Measurements from ENCODE around the gene TXNDC15.
A peak's percentile ranks its signal among the peaks of the same experiment; 100 is the strongest.
"Not testable (repeated sequence)": the region's sequence is repeated elsewhere in the genome, so short reads cannot be mapped to it uniquely, and the experiment has no call there.

The TXNDC15 gene

GRCh38 chr5:134878403-134878802 is 4.2 kb downstream of the TXNDC15 start:
- no peak for DNase-seq

DNA sequence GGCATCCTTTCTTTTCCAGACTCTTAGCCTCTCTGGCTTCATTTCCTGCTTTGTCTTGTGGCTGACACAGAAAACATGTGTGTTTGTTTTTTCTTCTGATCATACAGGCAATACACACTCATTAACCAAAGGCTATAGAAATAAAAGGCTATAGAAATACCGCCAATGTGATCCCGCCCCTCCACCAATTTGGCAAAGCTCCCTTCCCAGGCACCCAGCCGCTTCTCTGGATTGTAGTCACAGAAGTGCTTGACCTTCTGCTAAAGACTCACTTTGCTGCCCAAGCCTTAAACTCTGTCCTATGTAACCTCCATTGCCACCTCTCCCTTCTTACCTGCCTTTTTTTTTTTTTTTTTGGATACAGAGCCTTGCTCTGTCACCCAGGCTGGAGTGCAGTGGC is 5.3 kb downstream of the TXNDC15 start:
- no peak for DNase-seq

- DNase-seq: not testable (repeated sequence)
Observed at GRCh38 chr5:134880937-134881336, 6.8 kb downstream of the TXNDC15 start.

- DNase-seq: not testable (repeated sequence)
Observed at GRCh38 chr5:134881711-134882110, 7.5 kb downstream of the TXNDC15 start.

- no peak for DNase-seq
Observed at GRCh38 chr5:134887593-134888159, 13.5 kb downstream of the TXNDC15 start.

GRCh38 chr5:134889335-134889734 is 15.2 kb downstream of the TXNDC15 start:
- no peak for DNase-seq

DNA sequence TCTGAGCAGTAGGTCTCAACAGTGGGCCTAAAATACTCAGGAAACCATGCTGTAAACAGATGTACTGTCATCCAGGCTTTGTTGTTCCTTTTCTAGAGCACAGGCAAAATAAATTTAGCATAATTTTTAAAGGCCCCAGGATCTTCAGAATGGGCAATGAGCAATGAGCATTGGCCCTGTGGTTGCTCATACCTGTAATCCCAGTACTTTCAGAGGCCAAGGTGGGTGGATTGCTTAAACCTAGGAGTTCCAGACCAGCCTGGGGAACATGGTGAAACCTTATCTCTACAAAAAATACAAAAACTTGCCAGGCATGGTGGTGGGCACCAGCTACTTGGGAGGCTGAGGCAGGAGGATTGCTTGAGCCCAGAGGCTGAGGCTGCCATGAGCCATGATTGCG is 17.3 kb downstream of the TXNDC15 start:
- no peak for DNase-seq

- no peak for DNase-seq
Observed at GRCh38 chr5:134892282-134892681, 18.1 kb downstream of the TXNDC15 start.

DNA sequence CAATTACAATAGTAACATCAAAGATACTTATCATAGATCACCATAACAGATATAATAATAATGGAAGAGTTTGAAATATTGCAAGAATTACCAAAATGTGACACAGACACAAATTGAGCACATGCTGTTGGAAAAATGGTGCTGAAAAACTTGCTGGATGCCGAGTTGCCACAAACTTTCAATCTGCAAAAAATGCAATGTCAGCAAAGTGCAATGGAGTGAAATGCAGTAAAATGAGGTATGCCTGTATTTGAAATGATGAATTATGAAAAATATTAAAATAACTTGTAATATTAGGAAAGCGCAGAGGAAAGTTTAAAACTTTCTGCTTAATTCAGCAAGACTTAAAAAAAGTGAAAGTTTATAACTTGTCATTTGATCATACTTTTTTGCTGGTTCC is 18.8 kb downstream of the TXNDC15 start:
- no peak for DNase-seq

DNA sequence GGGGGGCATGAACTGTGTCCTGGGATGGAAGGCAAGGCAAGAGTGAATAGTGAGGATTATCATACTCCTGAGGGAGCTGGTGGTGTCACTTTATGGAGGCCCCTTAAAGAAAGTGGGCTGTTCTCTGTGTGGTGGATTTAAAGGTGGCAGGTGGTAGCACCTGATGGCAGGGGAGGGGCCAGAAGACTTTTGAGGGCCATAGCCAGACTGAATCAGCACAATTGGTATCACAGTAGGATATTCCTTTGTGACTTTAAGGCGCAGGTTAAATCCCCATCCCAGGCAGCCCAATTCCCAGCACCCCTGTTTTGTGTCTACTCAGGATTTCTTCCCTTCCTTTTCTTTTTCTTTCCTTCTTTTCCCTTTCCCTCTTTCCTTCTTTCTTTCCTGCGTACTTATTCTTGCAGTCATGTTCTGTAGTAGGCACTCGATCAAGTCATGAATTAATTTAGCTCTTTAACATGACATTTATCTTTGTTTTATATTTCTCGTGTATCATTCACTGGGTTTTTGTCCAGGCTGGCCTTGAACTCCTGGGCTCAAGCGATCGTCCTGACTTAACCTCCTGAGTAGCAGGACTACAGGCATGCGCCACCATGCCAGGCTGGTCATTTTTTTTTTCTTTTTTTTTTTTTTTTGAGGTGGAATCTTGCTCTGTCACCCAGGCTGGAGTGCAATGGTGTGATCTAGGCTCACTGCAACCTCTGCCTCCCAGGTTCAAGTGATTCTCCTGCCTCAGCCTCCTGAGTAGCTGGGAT is 19.8 kb downstream of the TXNDC15 start:
- DNase-seq: no peak

- DNase-seq: no peak
Observed at GRCh38 chr5:134902071-134902801, 28.1 kb downstream of the TXNDC15 start.

GRCh38 chr5:134904610-134905245 is 30.6 kb downstream of the TXNDC15 start, which contains the start of gene PCBD2:
TSS of gene PCBD2 (plus strand) at chr5:134905131. CDS start at chr5:134905140, 9 bp downstream.
- peak; percentile 92 for DNase-seq

- DNase-seq: peak; percentile 70
Observed at GRCh38 chr5:134905246-134905996, 31.2 kb downstream of the TXNDC15 start.

DNA sequence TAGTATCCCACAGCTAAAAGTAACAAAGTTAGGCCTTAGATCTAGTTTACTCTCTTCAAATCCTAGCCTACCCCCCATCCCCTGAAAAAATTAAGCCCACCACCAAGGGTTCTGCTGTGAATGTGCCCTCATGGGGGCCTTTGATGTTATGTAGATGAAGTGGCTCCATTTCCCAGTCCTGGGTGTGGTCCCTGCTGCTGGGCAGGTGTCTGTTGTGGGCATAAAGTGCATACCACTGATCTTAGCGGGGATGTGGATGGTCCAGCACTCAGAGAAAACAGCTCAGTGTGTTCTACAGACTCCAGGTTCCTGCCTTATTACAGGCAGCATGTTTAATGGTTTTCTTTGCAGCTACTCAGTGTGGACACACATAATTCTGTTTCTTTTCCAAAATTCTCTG is 32.6 kb downstream of the TXNDC15 start:
- DNase-seq: no peak

- not testable (repeated sequence) for DNase-seq
Observed at GRCh38 chr5:134910752-134911151, 36.6 kb downstream of the TXNDC15 start.

- DNase-seq: no peak
Observed at GRCh38 chr5:134911285-134912206, 37.4 kb downstream of the TXNDC15 start.

DNA sequence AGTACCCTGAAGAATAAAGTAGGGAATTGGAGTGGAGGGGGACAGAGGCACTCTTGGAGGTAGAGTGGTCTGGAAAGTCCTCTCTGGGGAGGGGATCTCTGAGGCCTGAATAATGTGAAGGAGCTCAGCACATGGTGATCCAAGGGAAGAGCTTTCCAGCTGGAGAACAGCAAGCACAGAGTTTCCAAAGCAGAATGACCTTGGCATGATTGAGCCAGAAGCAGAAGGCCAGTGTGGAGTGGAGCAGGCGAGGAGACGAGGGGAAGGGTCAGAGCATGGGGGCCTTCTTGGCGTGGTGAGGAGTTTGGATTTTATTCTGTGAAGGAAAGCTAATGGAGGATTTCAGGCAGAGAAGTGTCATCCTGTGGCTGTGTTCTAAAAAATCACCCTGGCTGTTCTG is 39.1 kb downstream of the TXNDC15 start:
- no peak for DNase-seq

GRCh38 chr5:134913795-134914194 is 39.6 kb downstream of the TXNDC15 start:
- no peak for DNase-seq

DNA sequence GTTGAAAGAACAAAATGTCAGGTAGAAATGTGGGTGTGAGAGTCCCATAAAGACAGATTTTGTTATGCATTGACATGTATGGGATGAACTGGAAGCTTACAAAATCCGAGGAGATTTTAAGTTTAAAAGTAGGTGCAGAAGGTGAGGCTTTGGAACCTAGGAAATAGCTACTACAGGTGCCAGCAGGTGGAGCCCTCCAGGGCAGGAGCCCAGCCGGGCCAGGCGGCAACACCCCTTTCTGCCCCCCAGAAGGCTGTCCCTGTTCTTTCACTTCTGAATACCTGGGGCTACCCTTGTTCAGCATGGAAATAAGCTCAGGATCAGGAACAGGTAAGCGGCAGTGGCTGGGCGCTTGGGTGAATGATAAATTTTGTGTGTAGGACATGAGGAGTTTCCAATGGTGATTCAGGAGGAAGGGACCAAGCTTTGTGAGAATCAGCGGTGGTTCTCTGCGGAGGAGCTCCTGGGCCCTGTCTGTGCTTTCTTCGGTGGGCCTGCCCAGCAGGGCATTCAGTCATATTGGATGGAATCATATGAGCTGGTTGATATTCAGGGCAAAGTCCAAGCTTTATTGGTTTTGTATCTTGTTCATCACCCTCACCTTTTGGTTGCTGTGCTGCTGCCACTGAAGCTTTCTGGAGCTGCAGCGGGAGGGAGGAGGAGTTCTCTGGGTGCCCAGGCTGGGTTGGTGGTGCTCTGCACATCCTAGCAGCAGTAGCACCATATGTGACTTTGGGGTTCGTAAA is 43.1 kb downstream of the TXNDC15 start:
- no peak for DNase-seq

DNA sequence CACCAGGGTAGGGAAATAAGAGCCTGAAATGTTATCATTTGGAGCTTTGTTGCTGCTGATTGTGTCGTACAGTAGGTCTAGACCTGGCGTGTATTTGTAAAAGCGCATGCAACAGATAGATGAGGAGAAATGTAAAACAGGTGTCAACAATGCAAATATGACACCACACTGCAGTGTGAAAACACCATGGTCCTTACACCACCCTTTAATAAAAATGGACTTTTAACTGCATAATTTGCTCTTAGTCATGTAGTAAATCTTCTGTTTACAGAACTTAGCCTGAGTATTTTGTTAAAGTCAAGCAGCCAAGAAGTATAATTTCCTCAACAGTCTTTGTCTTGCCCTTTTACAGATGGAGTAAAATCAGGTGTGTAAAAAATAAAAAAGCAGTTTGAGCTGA is 44.7 kb downstream of the TXNDC15 start:
- DNase-seq: no peak
